Choroid plexus epithelial cell (primary cell): Measurements from ENCODE around the gene WBP1L.
"Not testable (repeated sequence)": the region's sequence is repeated elsewhere in the genome, so short reads cannot be mapped to it uniquely, and the experiment has no call there.

ENCODE experiments used
- DNase-seq: peaks from one replicate; pipeline ENCODE4 v3.0.0-alpha.2; 2010; ENCODE audit warnings: low read depth
- H3K4me3 ChIP-seq: 2 replicates; pipeline ENCODE4 v1.5.1; 2011; ENCODE audit warnings: low read depth, mild to moderate bottlenecking, control low read depth, low read length, moderate library complexity
- CTCF ChIP-seq: conservative IDR thresholded peaks from 2 replicates; pipeline ENCODE4 v1.5.1; 2011; ENCODE audit warnings: low read depth, mild to moderate bottlenecking, control low read depth, inconsistent platforms, low read length, moderate library complexity

The WBP1L gene

GRCh38 chr10:102731222-102731800, 12.4 kb upstream of the WBP1L start:
- no peak for TF ChIP-seq CTCF
- no peak for DNase-seq
- H3K4me3 ChIP-seq: no peak overlapping the region

GRCh38 chr10:102732661-102733060, 11.1 kb upstream of the WBP1L start:
- no peak for TF ChIP-seq CTCF
- no peak for DNase-seq
- H3K4me3 ChIP-seq: no peak overlapping the region

DNA sequence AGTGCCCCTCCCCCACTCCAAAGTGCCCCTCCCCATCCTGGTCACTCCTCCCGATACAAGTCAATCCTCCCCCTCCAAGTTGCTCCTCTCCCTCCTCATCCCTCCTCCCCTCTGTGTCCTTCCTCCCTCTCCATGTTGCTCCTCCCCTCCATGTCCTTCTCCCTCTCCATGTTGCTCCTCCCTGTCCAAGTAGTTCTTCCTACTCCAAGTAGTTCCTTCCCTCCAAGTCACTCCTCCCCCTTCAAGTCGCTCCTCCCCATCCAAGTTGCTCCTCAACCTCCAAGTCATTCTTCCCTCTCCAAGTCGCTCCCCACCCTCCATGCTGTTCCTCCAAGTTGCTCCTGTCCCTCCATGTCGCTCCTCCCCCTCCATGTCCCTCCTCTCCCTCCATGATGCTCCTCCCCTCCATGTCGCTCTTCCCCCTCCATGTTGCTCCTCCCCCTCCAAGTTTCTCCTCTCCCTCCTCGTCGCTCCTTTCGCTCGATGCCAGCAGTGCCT, 8.6 kb upstream of the WBP1L start:
- DNase-seq: no peak
- H3K4me3 ChIP-seq: no peak overlapping the region
- TF ChIP-seq CTCF: no peak

GRCh38 chr10:102738692-102739121, 5.0 kb upstream of the WBP1L start:
- TF ChIP-seq CTCF: no peak
- no peak for DNase-seq
- H3K4me3 ChIP-seq: no peak overlapping the region

- DNase-seq: no peak
- no peak for TF ChIP-seq CTCF
- H3K4me3 ChIP-seq: no peak overlapping the region
Measured at GRCh38 chr10:102740229-102740628, 3.5 kb upstream of the WBP1L start.

GRCh38 chr10:102741726-102742237, 2.0 kb upstream of the WBP1L start:
- no peak for DNase-seq
- no peak for TF ChIP-seq CTCF
- no peak overlapping the region for H3K4me3 ChIP-seq

- not testable (repeated sequence) for DNase-seq, H3K4me3 ChIP-seq
Measured at GRCh38 chr10:102742313-102742712, 1.4 kb upstream of the WBP1L start.
